GM23338 (cell line): ENCODE results near the gene GDF10. TPM values are rescaled to one million over a fixed set of nuclear protein-coding genes. Genes with fewer than 3 reads are reported as not detected.

Source experiments
- ATAC-seq: fragments of 200-7000 bp; cut with Tn5 transposase; 3 replicates; pipeline ENCODE4 v1.9.1; 2020
- DNase-seq: peaks from one replicate; pipeline ENCODE4 v3.0.0-alpha.2; 2015; ENCODE audit warnings: low spot score
- H2AFZ ChIP-seq: fragments of 200-600 bp; sonication (generic); 2 replicates; pipeline ENCODE4 v1.8.0; 2016; ENCODE audit warnings: antibody characterized with exemption, mild to moderate bottlenecking, moderate library complexity
- H3F3A ChIP-seq: fragments of 200-600 bp; sonication (generic); replicated peaks from 2 replicates; pipeline ENCODE4 v1.8.0; 2017; ENCODE audit warnings: antibody characterized with exemption, mixed run types, low read depth
- H3K27ac ChIP-seq: fragments of 200-600 bp; sonication (generic); 2 replicates; pipeline ENCODE4 v1.6.1; 2016; ENCODE audit warnings: low read depth
- H3K27me3 ChIP-seq: fragments of 200-600 bp; sonication (generic); 2 replicates; pipeline ENCODE4 v1.8.0; 2016; ENCODE audit warnings: mild to moderate bottlenecking, mixed run types, moderate library complexity; ENCODE audit not compliant: insufficient read depth
- H3K36me3 ChIP-seq: fragments of 200-600 bp; sonication (generic); 2 replicates; pipeline ENCODE4 v1.8.0; 2016; ENCODE audit warnings: mild to moderate bottlenecking; ENCODE audit not compliant: insufficient read depth
- H3K4me1 ChIP-seq: fragments of 200-600 bp; sonication (generic); 2 replicates; pipeline ENCODE4 v1.8.0; 2016; ENCODE audit warnings: mild to moderate bottlenecking, moderate library complexity; ENCODE audit not compliant: insufficient read depth
- H3K4me2 ChIP-seq: fragments of 200-600 bp; sonication (generic); 2 replicates; pipeline ENCODE4 v1.7.1; 2017; ENCODE audit warnings: mixed run types
- H3K4me3 ChIP-seq: fragments of 200-600 bp; sonication (generic); 2 replicates; pipeline ENCODE4 v1.6.1; 2016; ENCODE audit warnings: mixed run types
- H3K79me2 ChIP-seq: fragments of 200-600 bp; sonication (generic); replicated peaks from 2 replicates; pipeline ENCODE4 v1.8.0; 2017; ENCODE audit warnings: mild to moderate bottlenecking; ENCODE audit not compliant: insufficient read depth
- H3K9me2 ChIP-seq: fragments of 200-600 bp; sonication (generic); 2 replicates; pipeline ENCODE4 v1.8.0; 2017; ENCODE audit not compliant: insufficient read depth
- H4K20me1 ChIP-seq: fragments of 200-600 bp; sonication (generic); replicated peaks from 2 replicates; pipeline ENCODE4 v1.8.0; 2017; ENCODE audit warnings: mild to moderate bottlenecking; ENCODE audit not compliant: insufficient read depth
- H3K27ac Mint-ChIP-seq: 2 replicates; pipeline ENCODE4 v1.8.0; 2020; ENCODE audit warnings: inconsistent platforms, mild to moderate bottlenecking, moderate library complexity, mixed read lengths
- H3K27me3 Mint-ChIP-seq: 3 replicates; pipeline ENCODE4 v1.8.0; 2022; ENCODE audit warnings: low read depth, mild to moderate bottlenecking, moderate library complexity, mixed read lengths, inconsistent platforms; ENCODE audit not compliant: insufficient read depth, poor library complexity
- H3K36me3 Mint-ChIP-seq: 3 replicates; pipeline ENCODE4 v1.8.0; 2021; ENCODE audit warnings: low read depth, mild to moderate bottlenecking, inconsistent platforms, moderate library complexity, mixed read lengths
- H3K4me1 Mint-ChIP-seq: 3 replicates; pipeline ENCODE4 v1.8.0; 2020; ENCODE audit warnings: mild to moderate bottlenecking, inconsistent platforms, mixed read lengths
- H3K4me3 Mint-ChIP-seq: 3 replicates; pipeline ENCODE4 v1.8.0; 2021; ENCODE audit warnings: moderate library complexity, mild to moderate bottlenecking, inconsistent platforms, mixed read lengths
- H3K9me3 Mint-ChIP-seq: 3 replicates; pipeline ENCODE4 v1.8.0; 2020; ENCODE audit warnings: moderate library complexity, mild to moderate bottlenecking, inconsistent platforms, mixed read lengths
- CREB1 ChIP-seq: fragments of 250-450 bp; sonication (Bioruptor Pico); IDR thresholded peaks from 2 replicates; pipeline ENCODE4 v1.5.0; 2020; ENCODE audit warnings: low read depth, mild to moderate bottlenecking, moderate library complexity
- CTCF ChIP-seq, 2 experiments: fragments of 200-600 bp in 1 of 2; sonication (generic) in 1 of 2; conservative IDR thresholded peaks; 2 replicates each; pipeline versions ENCODE4 v1.5.1 to v1.6.1; 2016 to 2017; ENCODE audit warnings: antibody characterized with exemption in 2 of 2, low read depth in 2 of 2, mild to moderate bottlenecking in 2 of 2, moderate library complexity in 1 of 2
- ETS1 ChIP-seq: IDR thresholded peaks from 2 replicates; pipeline ENCODE4 v1.6.1; 2016; ENCODE audit warnings: antibody characterized with exemption
- EZH2 ChIP-seq: fragments of 200-600 bp; sonication (generic); IDR thresholded peaks from one replicate; pipeline ENCODE4 v1.8.0; 2017; ENCODE audit warnings: antibody characterized with exemption, mild to moderate bottlenecking, low read depth; ENCODE audit not compliant: unreplicated experiment
- EZH2phosphoT487 ChIP-seq: fragments of 200-600 bp; sonication (generic); IDR thresholded peaks from one replicate; pipeline ENCODE4 v1.8.1; 2018; ENCODE audit warnings: antibody characterized with exemption; ENCODE audit not compliant: unreplicated experiment
- NANOG ChIP-seq: IDR thresholded peaks from 2 replicates; pipeline ENCODE4 v1.6.1; 2016; ENCODE audit warnings: antibody characterized with exemption, borderline replicate concordance
- ZNF114 ChIP-seq: fragments of 250-450 bp; sonication (Bioruptor Pico); IDR thresholded peaks from 2 replicates; pipeline ENCODE4 v1.5.0; 2020; ENCODE audit warnings: mild to moderate bottlenecking, moderate library complexity
- ZNF331 ChIP-seq: fragments of 250-450 bp; sonication (Bioruptor Pico); IDR thresholded peaks from 2 replicates; pipeline ENCODE4 v1.5.0; 2020; ENCODE audit warnings: low read depth, mild to moderate bottlenecking, moderate library complexity
- ZNF462 ChIP-seq: fragments of 250-450 bp; sonication (Bioruptor Pico); IDR thresholded peaks from 2 replicates; pipeline ENCODE4 v1.5.0; 2020; ENCODE audit warnings: mild to moderate bottlenecking, moderate library complexity
- polyA plus RNA-seq: library from polyadenylated mRNA; unstranded; fragments of >200 nt; fragmentation: Nextera tagmentation; extraction: Ambion mirVana; gene quantifications from 2 replicates; pipeline ENCODE4 v1.2.1, GENCODE V29; 2016
- total RNA-seq: library from RNA; depleted of rRNA; stranded (reverse); fragments of >200 nt; shearing (Covaris generic); gene quantifications from 2 replicates; pipeline ENCODE4 v1.2.3, GENCODE V29; 2014

The GDF10 gene
- total and polyA plus RNA-seq, 2 experiments from 2014 or later, result 0.21 TPM; not detected in 1

- no peak for TF ChIP-seq ZNF462 (CRISPR knock-in tag)
- TF ChIP-seq EZH2, result no peak
- no peak for TF ChIP-seq ZNF331
- no peak for TF ChIP-seq ETS1
These were observed 32.9 kb downstream of the GDF10 start (continued) for GRCh38 chr10:47332946-47333345.

GRCh38 chr10:47333532-47333931 is 33.5 kb downstream of the GDF10 start:
- no peak for ATAC-seq
- DNase-seq, result no peak
- no peak overlapping the region for H3K27ac ChIP-seq

More at GRCh38 chr10:47333532-47333931, 33.5 kb downstream of the GDF10 start:
- H3K36me3 Mint-ChIP-seq, result no peaks in the 10 kb centered on the region
- no peak for TF ChIP-seq EZH2phosphoT487
- no peak for TF ChIP-seq ZNF114
- TF ChIP-seq CREB1 (CRISPR knock-in tag), result no peak
- no peak for TF ChIP-seq CTCF (conservative IDR thresholded peaks at IDR 0.05; ENCODE audit: low read depth in 2 of 2)
- TF ChIP-seq ZNF331, result no peak
- no peak for TF ChIP-seq NANOG
- Histone ChIP-seq H3K4me3 (no peak overlapping the region), H3F3A (no peaks in the 10 kb centered on the region), H2AFZ (no peak overlapping the region), H3K79me2 (no peaks in the 10 kb centered on the region), H3K4me2 (no peak overlapping the region), H3K4me1 (no peaks in the 10 kb centered on the region), H3K27me3 (no peaks in the 10 kb centered on the region), H3K9me2 (no peaks in the 10 kb centered on the region), H3K36me3 (no peaks in the 10 kb centered on the region), H4K20me1 (no peaks in the 10 kb centered on the region)
- H3K4me1 Mint-ChIP-seq, result peaks cover 3% of the 10 kb centered on the region
- H3K27ac Mint-ChIP-seq, result no peak overlapping the region
- H3K9me3 Mint-ChIP-seq, result no peaks in the 10 kb centered on the region
- H3K27me3 Mint-ChIP-seq, result peaks cover 1% of the 10 kb centered on the region
- no peak overlapping the region for H3K4me3 Mint-ChIP-seq
